NCI-H2171 (cell line): Measurements from ENCODE around the gene METTL6.
"Not testable (repeated sequence)": the region's sequence is repeated elsewhere in the genome, so short reads cannot be mapped to it uniquely, and the experiment has no call there.

Experiments
- DNase-seq: peaks from one replicate; lab custom pipeline; 2025; lab: John Stamatoyannopoulos, UW

METTL6 gene

GRCh38 chr3:15450438-15451215 is 23.3 kb upstream of the METTL6 start:
- no peak for DNase-seq

- no peak for DNase-seq
These were observed 22.3 kb upstream of the METTL6 start for GRCh38 chr3:15449489-15450224.

GRCh38 chr3:15443826-15444524 is 16.6 kb upstream of the METTL6 start:
- no peak for DNase-seq

GRCh38 chr3:15440891-15441290 is 13.5 kb upstream of the METTL6 start:
- no peak for DNase-seq

- no peak for DNase-seq
These were observed 12.1 kb upstream of the METTL6 start for GRCh38 chr3:15439476-15439875.

- DNase-seq: no peak
These were observed 11.6 kb upstream of the METTL6 start for GRCh38 chr3:15438983-15439382.

GRCh38 chr3:15436246-15436645 is 8.9 kb upstream of the METTL6 start:
- no peak for DNase-seq

GRCh38 chr3:15434756-15435155 is 7.4 kb upstream of the METTL6 start:
- no peak for DNase-seq

- DNase-seq: no peak
These were observed 6.2 kb upstream of the METTL6 start for GRCh38 chr3:15433531-15433930.

GRCh38 chr3:15431256-15431837 is 4.0 kb upstream of the METTL6 start:
- DNase-seq: no peak

GRCh38 chr3:15430624-15431023 is 3.3 kb upstream of the METTL6 start:
- DNase-seq: no peak

GRCh38 chr3:15429080-15429479 is 1.7 kb upstream of the METTL6 start:
- DNase-seq: no peak

GRCh38 chr3:15428539-15428938 is 1.2 kb upstream of the METTL6 start:
- no peak for DNase-seq

GRCh38 chr3:15427981-15428380 is 637 bp upstream of the METTL6 start:
- no peak for DNase-seq

- DNase-seq: no peak
These were observed 695 bp downstream of the METTL6 start for GRCh38 chr3:15426579-15427118.

GRCh38 chr3:15420871-15421270 is 6.5 kb downstream of the METTL6 start:
- DNase-seq: no peak

GRCh38 chr3:15410966-15411365 is 16.4 kb downstream of the METTL6 start:
- not testable (repeated sequence) for DNase-seq

- DNase-seq: no peak
These were observed 17.6 kb downstream of the METTL6 start for GRCh38 chr3:15409774-15410173.

- no peak for DNase-seq
These were observed 18.1 kb downstream of the METTL6 start for GRCh38 chr3:15409239-15409638.

- DNase-seq: peak; percentile 23
These were observed 21.8 kb downstream of the METTL6 start for GRCh38 chr3:15405448-15406050.

GRCh38 chr3:15404767-15405166 is 22.6 kb downstream of the METTL6 start:
- DNase-seq: no peak

GRCh38 chr3:15403965-15404364 is 23.4 kb downstream of the METTL6 start:
- no peak for DNase-seq
